ENCODE measurements around the gene RHEBL1.

RHEBL1 gene

GRCh38 chr12:49069507-49070346 is at the start of gene RHEBL1:
TSS of gene RHEBL1 (minus strand) at chr12:49069979. CDS start at chr12:49069785, 194 bp downstream.
- peak; percentile 99 for DNase-seq

- no peak for DNase-seq
Observed at GRCh38 chr12:49111206-49111605, 41.4 kb upstream of the RHEBL1 start.

GRCh38 chr12:49110464-49111155 is 40.8 kb upstream of the RHEBL1 start, which contains the start of gene LMBR1L:
TSS of gene LMBR1L (minus strand) at chr12:49110847. CDS start at chr12:49110555, 292 bp downstream.
- DNase-seq: peak; percentile 91

GRCh38 chr12:49109641-49110463 is 40.1 kb upstream of the RHEBL1 start:
- DNase-seq: no peak

GRCh38 chr12:49108958-49109404 is 39.2 kb upstream of the RHEBL1 start:
- no peak for DNase-seq

- no peak for DNase-seq
Observed at GRCh38 chr12:49105504-49106084, 35.8 kb upstream of the RHEBL1 start.

- no peak for DNase-seq
Observed at GRCh38 chr12:49104822-49105221, 35.0 kb upstream of the RHEBL1 start.

GRCh38 chr12:49100380-49100779 is 30.6 kb upstream of the RHEBL1 start:
- DNase-seq: no peak

- no peak for DNase-seq
Observed at GRCh38 chr12:49098703-49099102, 28.9 kb upstream of the RHEBL1 start.

GRCh38 chr12:49098035-49098451 is 28.3 kb upstream of the RHEBL1 start:
- peak; percentile 65 for DNase-seq

GRCh38 chr12:49097381-49097780 is 27.6 kb upstream of the RHEBL1 start:
- DNase-seq: no peak

GRCh38 chr12:49094975-49095365 is 25.2 kb upstream of the RHEBL1 start:
- DNase-seq: no peak

GRCh38 chr12:49094160-49094974 is 24.6 kb upstream of the RHEBL1 start, which contains the start of gene DHH:
TSS of gene DHH (minus strand) at chr12:49094801. CDS start at chr12:49094512, 289 bp downstream.
- no peak for DNase-seq

GRCh38 chr12:49093792-49094159 is 24.0 kb upstream of the RHEBL1 start:
- DNase-seq: no peak

- no peak for DNase-seq
Observed at GRCh38 chr12:49092816-49093406, 23.1 kb upstream of the RHEBL1 start.

GRCh38 chr12:49092086-49092815 is 22.5 kb upstream of the RHEBL1 start:
- peak; percentile 46 for DNase-seq

GRCh38 chr12:49091836-49092085 is 22.0 kb upstream of the RHEBL1 start:
- no peak for DNase-seq

- peak; percentile 35 for DNase-seq
Observed at GRCh38 chr12:49091056-49091835, 21.5 kb upstream of the RHEBL1 start.

- DNase-seq: peak; percentile 50
Observed at GRCh38 chr12:49089821-49090773, 20.3 kb upstream of the RHEBL1 start.
